ENCODE data around the gene ZNF587B.
A peak's percentile ranks its signal among the peaks of the same experiment; 100 is the strongest.
"Not testable (repeated sequence)": the region's sequence is repeated elsewhere in the genome, so short reads cannot be mapped to it uniquely, and the experiment has no call there.

The ZNF587B gene

DNA sequence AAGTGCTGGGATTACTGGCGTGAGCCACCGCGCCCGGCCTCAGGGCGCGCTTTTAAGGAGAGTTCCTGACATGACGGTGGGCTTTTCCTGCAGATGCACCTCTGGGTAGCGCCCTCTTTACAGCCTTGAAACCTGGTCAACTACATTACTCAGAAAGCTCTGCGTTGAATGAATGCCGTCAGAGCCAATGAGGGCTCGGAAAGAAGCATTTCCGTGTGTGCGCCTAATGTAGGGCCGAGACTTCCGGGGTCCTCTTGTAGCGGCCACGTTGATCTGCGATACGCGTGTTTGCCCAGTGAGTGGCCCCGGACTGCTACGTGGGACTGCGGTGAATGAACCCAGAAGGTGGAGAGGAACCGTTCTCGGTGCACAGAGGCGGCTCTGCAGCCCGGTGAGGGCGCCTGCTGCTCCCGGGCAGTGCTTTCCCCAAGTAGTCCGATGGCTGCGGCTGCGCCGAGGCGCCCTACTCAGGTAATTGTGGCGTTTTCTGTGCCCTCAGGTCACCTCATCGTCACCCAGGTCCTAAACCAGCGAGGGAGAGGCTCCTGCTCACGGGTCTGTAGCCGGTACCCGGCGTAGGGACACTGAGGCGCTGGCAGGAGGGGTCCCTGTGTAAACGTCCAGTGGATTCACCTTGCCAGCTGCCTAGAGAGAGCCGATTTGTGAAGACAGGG is 10.5 kb upstream of the ZNF587B start:
- DNase-seq, result peak; percentile 52 to 94 (median 76)

DNA sequence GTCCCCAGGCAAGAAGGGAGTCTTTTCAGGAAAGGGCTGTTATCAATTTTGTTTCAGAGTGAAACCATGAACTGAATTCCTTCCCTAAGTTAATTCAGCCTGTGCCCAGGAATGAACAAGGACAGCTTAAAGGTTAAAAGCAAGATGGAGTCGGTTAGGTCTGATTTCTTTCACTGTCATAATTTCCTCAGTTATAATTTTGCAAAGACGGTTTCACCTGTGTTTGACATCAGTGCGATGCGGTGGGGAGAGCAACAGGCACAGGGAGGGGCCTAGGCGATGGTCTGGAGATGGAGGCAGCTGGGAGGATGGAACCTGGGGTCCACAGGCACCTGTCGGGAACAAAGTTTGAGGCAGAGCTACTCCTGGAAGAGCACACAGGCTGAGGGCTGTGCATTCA is 9.5 kb upstream of the ZNF587B start:
- DNase-seq, result no peak

DNA sequence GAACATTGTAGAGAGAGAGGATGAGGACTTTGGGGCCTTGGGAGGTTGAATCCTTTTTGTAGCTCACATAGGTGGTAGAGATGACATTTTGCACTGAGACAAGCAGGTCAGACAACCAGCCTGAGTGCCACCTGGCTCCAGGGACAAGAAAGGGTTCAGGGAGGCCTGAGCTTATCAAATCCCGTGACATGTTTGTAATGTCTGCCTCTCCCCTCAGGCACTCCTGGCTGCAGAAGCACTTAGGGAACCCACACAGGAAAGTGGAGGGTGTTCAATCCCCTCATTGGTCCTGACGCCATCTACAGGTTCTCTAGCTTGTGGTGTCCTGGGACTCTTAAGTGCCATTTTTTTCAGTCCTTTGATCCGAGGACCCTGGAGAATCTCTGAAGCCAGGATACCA is 9.0 kb upstream of the ZNF587B start:
- DNase-seq, result not testable (repeated sequence)

DNA sequence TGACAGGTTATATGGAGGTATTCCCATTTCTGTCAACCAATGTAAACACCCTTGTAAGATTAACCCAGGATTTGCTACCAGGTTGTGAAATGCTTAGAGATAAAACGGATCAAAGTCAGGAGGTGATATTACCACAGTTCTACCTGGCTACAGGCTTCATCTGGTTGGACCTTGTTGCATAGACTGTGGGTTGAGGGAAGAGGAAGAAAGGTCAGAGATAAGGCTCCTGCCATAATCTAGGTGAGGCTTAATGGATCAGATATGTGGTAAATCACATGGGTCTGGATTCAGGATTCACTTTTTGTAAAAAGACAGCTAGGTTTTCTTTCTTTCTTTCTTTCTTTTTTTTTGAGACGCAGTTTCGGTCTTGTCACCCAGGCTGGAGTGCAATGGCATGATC is 8.6 kb upstream of the ZNF587B start:
- not testable (repeated sequence) for DNase-seq

DNA sequence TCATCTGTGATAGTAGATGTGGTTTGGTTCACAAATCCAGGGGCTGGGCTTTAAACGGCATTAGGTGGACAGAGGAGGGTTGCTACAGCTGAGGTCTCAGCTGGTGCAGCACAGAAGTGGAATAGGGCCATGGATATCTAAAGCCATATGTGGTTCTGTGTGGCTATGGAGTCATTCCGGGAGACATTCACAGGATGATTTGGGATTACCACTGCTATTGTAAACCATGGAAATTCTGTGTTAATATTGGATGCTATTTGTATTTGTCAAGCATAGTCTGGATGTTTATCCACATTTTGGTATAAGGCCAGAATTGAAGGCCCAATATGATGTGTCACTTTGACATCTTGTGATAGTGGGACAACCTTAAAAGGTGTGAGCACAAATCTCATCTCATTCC is 6.9 kb upstream of the ZNF587B start:
- not testable (repeated sequence) for DNase-seq

DNA sequence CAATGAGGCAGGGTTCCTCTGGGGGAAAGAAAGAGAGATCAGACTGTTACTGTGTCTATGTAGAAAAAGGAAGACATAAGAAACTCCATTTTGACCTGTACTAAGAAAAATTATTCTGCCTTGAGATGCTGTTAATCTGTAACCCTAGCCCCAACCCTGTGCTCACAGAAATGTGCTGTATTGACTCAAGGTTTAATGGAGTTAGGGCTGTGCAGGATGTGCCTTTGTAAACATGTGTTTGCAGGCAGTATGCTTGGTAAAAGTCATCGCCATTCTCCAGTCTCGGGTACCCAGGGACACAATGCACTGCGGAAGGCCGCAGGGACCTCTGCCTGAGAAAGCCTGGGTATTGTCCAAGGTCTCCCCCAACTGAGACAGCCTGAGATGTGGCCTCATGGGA is 6.5 kb upstream of the ZNF587B start:
- DNase-seq, result not testable (repeated sequence)

- DNase-seq, result no peak
These were observed 4.6 kb upstream of the ZNF587B start for GRCh38 chr19:57825511-57825910.

DNA sequence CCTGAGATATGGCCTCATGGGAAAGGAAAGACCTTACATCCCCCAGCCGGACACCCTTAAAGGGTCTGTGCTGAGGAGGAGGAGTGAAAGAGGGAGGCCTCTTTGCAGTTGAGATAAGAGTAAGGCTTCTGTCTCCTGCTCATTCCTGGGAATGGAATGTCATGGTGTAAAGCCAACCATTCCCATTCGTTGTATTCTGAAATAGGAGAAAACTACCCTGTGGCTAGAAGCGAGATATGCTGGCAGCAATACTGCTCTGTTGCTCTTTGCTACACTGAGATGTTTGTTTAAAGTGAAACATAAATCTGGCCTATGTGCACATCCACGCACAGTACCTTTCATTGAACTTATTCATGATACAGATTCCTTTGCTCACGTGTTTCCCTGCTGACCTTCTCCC is 783 bp upstream of the ZNF587B start:
- DNase-seq, result no peak

- not testable (repeated sequence) for DNase-seq
These were observed 6.9 kb downstream of the ZNF587B start for GRCh38 chr19:57836991-57837390.

DNA sequence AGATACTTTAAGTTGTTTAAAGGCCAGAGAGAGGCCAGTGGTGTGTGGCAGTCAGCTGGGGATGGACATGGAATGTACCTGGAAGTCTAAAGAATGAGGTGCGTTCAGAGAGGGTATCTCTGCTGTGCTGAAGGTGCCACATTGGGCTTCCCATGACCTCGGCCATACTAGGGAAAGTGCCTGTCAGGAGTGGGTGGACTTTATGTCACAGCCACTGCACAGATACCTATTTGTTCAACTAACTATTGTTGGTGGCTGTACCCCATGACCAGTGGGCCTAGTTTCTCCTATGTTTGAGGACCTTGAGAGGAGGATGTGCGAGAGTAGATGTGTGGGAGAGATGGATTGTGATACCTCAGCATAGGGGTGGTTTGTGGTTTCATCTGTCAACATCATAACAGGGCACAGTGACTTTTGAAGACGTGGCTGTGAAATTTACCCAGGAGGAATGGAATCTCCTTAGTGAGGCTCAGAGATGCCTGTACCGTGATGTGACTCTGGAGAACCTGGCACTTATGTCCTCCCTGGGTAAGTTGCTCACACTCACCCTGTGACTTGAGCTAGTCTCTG is 8.6 kb downstream of the ZNF587B start:
- DNase-seq, result not testable (repeated sequence)

GRCh38 chr19:57841122-57841763 is 11.1 kb downstream of the ZNF587B start:
- no peak for DNase-seq

GRCh38 chr19:57847164-57847563 is 17.1 kb downstream of the ZNF587B start:
- DNase-seq, result not testable (repeated sequence)

DNA sequence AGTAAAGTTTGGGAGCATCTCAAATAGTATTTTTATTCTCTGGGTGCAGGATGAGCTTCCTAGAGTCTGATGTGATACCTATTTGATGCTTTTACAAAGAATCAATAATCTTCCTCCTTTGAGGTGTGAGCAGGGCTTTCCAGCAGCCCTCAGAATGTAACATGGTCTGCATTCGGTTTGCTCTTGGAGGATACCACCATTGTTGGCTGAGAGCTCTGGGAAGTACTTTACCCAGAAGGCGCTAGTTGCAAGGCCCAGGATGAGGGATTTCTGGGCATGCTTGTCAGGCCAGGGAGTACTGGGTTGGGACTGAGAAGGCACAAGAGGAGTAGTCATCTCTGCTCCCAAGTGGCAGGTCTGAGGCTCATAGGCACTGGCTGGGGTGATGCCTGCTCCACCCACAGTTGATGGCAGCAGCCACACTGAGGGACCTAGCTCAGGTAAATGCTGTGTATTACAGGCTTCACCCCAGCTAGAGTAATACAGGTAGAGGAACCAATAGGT is 19.1 kb downstream of the ZNF587B start:
- peak in 1 of 5 experiments; percentile 5 for DNase-seq

DNA sequence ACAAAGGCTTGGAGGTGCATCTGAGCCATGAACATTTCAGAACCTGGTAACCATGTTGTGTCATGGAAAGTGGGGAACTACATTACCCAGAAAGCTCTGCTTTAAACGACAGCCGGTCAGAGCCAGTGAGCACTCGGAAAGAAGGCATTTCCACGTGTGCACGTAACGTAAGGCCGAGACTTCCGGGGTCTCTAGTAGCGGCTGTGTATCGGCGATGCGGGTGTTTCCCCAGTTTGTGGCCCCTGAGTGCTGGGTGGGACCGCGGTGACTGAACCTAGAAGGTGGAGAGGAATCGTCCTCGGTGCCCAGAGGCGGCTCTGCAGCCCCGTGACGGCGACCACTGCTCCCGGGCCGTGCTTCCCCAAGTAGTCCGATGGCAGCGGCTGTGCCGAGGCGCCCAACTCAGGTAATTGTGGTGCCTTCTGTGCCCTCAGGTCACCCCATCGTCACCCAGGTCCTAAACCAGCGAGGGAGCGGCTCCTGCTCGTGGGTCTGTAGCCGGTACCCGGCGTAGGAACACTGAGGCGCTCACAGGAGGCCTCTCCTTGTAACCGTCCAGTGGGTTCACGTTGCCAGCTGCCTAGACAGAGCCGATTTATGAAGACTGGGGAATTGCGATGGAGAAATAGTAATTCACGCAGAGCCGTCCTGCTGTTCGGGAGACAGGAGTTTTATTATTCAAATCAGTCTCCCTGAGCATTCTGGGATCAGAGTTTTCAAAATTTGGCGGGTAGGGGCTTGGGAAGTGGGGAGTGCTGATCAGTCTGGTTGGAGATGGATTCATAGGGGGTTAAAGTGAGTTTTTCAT is 19.8 kb downstream of the ZNF587B start, which contains the start of gene ZNF587:
ZNF587 (plus strand) TSS at position 194 of the 808 bp plus-strand sequence; CDS start at position 374, 180 bp downstream.
- peak; percentile 56 to 93 (median 77) for DNase-seq

DNA sequence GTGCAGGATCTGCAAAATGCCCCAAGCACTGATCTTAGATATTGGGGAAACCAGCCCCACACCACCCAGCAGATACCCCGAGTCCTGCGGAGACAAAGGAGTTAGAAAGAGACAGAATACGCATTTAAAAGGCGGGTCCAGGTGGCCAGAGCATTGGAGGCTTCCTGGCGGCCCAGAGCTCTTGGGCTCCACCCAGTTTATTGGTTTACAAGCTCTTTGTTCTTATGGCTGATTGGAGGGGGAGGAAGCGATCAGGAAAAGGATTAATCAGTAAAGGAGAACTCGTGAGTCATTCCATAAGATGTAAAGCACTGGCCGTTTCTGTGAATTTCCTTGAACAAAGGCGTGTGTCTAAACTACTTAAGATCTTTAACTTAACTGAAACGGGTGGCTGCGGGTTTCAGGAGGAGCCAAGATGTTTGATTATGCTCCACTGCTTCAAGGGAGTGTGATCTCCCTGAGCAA is 20.5 kb downstream of the ZNF587B start:
- peak in 1 of 5 experiments; percentile 46 for DNase-seq

DNA sequence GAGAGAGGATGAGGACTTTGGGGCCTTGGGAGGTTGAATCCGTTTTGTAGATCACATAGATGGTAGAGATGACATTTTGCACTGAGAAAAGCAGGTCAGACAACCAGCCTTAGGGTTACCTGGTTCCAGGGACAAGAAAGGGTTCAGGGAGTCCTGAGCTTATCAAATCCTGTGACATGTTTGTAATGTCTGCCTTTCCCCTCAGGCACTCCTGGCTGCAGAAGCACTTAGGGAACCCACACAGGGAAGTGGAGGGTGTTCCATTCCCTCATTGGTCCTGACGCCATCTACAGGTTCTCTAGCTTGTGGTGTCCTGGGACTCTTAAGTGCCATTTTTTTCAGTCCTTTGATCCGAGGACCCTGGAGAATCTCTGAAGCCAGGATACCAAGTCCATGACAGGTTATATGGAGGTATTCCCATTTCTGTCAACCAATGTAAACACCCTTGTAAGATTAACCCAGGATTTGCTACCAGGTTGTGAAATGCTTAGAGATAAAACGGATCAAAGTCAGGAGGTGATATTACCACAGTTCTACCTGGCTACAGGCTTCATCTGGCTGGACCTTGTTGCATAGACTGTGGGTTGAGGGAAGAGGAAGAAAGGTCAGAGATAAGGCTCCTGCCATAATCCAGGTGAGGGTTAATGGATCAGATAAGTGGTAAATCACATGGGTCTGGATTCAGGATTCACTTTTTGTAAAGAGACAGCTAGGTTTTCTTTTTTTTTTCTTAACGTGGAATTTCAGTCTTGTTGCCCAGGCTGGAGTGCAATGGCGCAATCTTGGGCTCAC is 21.9 kb downstream of the ZNF587B start:
- DNase-seq, result not testable (repeated sequence)

- not testable (repeated sequence) for DNase-seq
These were observed 24.0 kb downstream of the ZNF587B start for GRCh38 chr19:57854117-57854516.

- not testable (repeated sequence) for DNase-seq
These were observed 32.3 kb downstream of the ZNF587B start for GRCh38 chr19:57862351-57862750.

- DNase-seq, result no peak
These were observed 37.9 kb downstream of the ZNF587B start for GRCh38 chr19:57867868-57868492.

DNA sequence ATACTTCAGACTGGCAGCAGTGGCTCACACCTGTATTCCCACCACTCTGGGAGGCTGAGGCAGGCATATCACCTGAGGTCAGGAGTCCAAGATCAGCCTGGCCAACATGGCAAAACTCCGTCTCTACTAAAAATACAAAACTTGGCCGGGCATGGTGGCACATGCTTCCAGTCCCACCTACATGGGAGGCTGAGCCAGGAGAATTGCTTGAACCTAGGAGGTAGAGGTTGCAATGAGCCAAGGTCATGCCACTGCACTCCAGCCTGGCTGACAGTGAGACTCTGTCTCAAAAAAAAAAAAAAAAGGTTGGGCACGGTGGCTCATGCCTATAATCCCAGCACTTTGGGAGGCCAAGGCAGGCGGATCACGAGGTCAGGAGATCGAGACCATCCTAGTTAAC is 39.6 kb downstream of the ZNF587B start:
- DNase-seq, result not testable (repeated sequence)

DNA sequence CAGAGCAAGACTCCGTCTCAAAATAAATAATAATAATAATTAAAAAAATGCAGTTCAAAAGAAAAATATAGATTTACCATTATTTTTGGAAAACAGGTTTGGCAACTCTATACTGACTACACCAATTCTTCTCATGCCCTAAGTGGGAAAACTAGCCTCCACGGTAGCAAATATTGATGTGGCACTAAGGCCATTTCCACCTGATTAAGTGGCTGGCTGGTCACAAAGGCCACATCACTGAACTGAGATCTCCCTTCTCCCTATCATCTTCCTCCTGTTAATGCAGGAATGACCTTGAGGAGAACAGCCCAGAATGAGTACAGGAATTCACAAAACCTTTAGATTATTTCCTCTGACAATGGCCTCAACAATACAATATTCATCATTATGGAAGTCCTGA is 40.1 kb downstream of the ZNF587B start:
- no peak for DNase-seq

Measured in T-helper 2 cell (primary cell).